ENCODE results near the gene PLCB1. TPM values are rescaled to one million over a fixed set of nuclear protein-coding genes. Genes with fewer than 3 reads are reported as not detected.

The PLCB1 gene
- polyA plus RNA-seq, 4 donors, result 39.1 to 53.5 (median 46.3) TPM

GRCh38 chr20:8128291-8129060 is 3.6 kb upstream of the PLCB1 start:
- DNase-seq (ENCODE audit: low read depth in 4 of 4, low spot score in 3 of 4), result no peak

- DNase-seq (ENCODE audit: low read depth in 4 of 4, low spot score in 3 of 4), result no peak
Observed at GRCh38 chr20:8129211-8129976, 2.7 kb upstream of the PLCB1 start.

- no peak for DNase-seq (ENCODE audit: low read depth in 4 of 4, low spot score in 3 of 4)
Observed at GRCh38 chr20:8130840-8131526, 1.1 kb upstream of the PLCB1 start.

GRCh38 chr20:8132484-8133309 is 631 bp downstream of the PLCB1 start:
- DNase-seq (ENCODE audit: low read depth in 4 of 4, low spot score in 3 of 4), result peak in 1 of 4 donors; percentile 26

- DNase-seq (ENCODE audit: low read depth in 4 of 4, low spot score in 3 of 4), result no peak
Observed at GRCh38 chr20:8133310-8133768, 1.3 kb downstream of the PLCB1 start.

GRCh38 chr20:8133851-8134451 is 1.9 kb downstream of the PLCB1 start:
- no peak for DNase-seq (ENCODE audit: low read depth in 4 of 4, low spot score in 3 of 4)

- DNase-seq (ENCODE audit: low read depth in 4 of 4, low spot score in 3 of 4), result no peak
Observed at GRCh38 chr20:8139899-8140298, 7.8 kb downstream of the PLCB1 start.

- DNase-seq (ENCODE audit: low read depth in 4 of 4, low spot score in 3 of 4), result no peak
Observed at GRCh38 chr20:8143474-8143873, 11.4 kb downstream of the PLCB1 start.

- DNase-seq (ENCODE audit: low read depth in 4 of 4, low spot score in 3 of 4), result no peak
Observed at GRCh38 chr20:8144282-8145245, 12.5 kb downstream of the PLCB1 start.

- no peak for DNase-seq (ENCODE audit: low read depth in 4 of 4, low spot score in 3 of 4)
Observed at GRCh38 chr20:8145246-8146168, 13.4 kb downstream of the PLCB1 start.

GRCh38 chr20:8147476-8147875 is 15.4 kb downstream of the PLCB1 start:
- DNase-seq (ENCODE audit: low read depth in 4 of 4, low spot score in 3 of 4), result no peak

- no peak for DNase-seq (ENCODE audit: low read depth in 4 of 4, low spot score in 3 of 4)
Observed at GRCh38 chr20:8148501-8148900, 16.4 kb downstream of the PLCB1 start.

- DNase-seq (ENCODE audit: low read depth in 4 of 4, low spot score in 3 of 4), result no peak
Observed at GRCh38 chr20:8150591-8150990, 18.5 kb downstream of the PLCB1 start.

GRCh38 chr20:8151372-8151771 is 19.3 kb downstream of the PLCB1 start:
- DNase-seq (ENCODE audit: low read depth in 4 of 4, low spot score in 3 of 4), result no peak

GRCh38 chr20:8152183-8152582 is 20.1 kb downstream of the PLCB1 start:
- no peak for DNase-seq (ENCODE audit: low read depth in 4 of 4, low spot score in 3 of 4)

- DNase-seq (ENCODE audit: low read depth in 4 of 4, low spot score in 3 of 4), result no peak
Observed at GRCh38 chr20:8152847-8153246, 20.8 kb downstream of the PLCB1 start.

- peak in 1 of 4 donors; percentile 29 for DNase-seq (ENCODE audit: low read depth in 4 of 4, low spot score in 3 of 4)
Observed at GRCh38 chr20:8153281-8153908, 21.3 kb downstream of the PLCB1 start.
